ENCODE results near the gene DLGAP4.

DLGAP4 gene

DNA sequence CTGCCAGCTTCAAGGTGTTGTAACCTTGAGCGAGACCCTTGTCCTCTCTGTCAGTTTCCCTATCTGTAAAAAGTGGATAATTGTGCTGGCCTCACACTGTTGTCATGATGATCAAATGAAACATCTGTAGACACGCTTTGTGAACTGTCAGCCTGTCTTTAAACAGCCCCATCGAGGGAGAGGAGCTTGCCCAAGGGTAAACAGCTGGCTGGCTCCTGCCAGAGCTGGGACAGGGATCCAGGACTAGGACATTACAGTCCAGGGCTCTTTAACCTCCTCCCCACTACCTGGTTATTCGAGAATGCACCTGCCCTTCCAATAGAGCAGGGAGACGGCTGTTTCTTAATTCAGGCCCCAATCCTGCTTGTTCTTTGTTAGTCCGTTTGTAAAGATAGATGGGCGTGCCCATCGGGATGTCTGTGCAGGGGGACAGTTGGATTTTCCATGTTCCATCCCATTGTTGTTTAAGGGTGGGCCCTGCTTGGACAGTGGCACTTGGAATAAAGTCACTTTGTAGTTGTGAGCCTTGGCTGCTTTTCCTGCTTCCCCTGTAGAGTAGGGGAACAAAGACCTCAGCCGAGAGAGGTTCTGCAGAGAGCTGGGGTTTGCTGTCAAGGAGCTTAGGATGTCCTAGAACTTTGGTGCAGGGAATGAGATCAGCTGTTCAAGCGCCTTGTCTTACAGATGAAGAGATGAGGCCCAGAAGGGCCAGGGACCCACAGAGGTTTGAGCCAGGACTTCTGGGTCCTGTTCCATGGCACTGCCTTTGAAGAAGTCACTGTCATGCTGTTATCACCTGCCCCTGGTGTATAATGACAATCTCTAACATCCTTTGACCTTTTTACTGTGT, 157.3 kb downstream of the DLGAP4 start:
- DNase-seq = no peak
- Histone ChIP-seq H3K27ac (ENCODE audit: low read length) (no peak overlapping the region), H3K9me3 (replicated peaks; ENCODE audit: insufficient read depth, low read length) (no peaks in the 10 kb centered on the region), H3K27me3 (replicated peaks; ENCODE audit: insufficient read depth, low read length) (no peaks in the 10 kb centered on the region), H3K36me3 (replicated peaks; ENCODE audit: insufficient read depth, low read length) (no peaks in the 10 kb centered on the region), H3K9ac (ENCODE audit: low read length) (no peak overlapping the region), H3K4me1 (ENCODE audit: low read length) (peaks cover 53% of the 10 kb centered on the region), H3K4me2 (ENCODE audit: low read depth, low read length) (0 out of 2 replicates have a peak overlapping the region, but pooled peaks have one; percentile 98), H4K20me1 (ENCODE audit: insufficient read depth, low read length) (no peaks in the 10 kb centered on the region), H2AFZ (ENCODE audit: low read length) (no peak overlapping the region), H3K79me2 (ENCODE audit: low read length) (peaks cover 26% of the 10 kb centered on the region), H3K9me2 (replicated peaks; ENCODE audit: insufficient read depth, low read length) (no peaks in the 10 kb centered on the region), H3F3A (ENCODE audit: insufficient read depth, low read length) (peaks cover 6% of the 10 kb centered on the region; the same call in 1 of the 2 replicates), H3K4me3 (ENCODE audit: low read length) (no peak overlapping the region)
- TF ChIP-seq, protein P1, sequence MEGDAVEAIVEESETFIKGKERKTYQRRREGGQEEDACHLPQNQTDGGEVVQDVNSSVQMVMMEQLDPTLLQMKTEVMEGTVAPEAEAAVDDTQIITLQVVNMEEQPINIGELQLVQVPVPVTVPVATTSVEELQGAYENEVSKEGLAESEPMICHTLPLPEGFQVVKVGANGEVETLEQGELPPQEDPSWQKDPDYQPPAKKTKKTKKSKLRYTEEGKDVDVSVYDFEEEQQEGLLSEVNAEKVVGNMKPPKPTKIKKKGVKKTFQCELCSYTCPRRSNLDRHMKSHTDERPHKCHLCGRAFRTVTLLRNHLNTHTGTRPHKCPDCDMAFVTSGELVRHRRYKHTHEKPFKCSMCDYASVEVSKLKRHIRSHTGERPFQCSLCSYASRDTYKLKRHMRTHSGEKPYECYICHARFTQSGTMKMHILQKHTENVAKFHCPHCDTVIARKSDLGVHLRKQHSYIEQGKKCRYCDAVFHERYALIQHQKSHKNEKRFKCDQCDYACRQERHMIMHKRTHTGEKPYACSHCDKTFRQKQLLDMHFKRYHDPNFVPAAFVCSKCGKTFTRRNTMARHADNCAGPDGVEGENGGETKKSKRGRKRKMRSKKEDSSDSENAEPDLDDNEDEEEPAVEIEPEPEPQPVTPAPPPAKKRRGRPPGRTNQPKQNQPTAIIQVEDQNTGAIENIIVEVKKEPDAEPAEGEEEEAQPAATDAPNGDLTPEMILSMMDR (IDR thresholded peaks at IDR 0.05; ENCODE audit: low read length) = no peak

DNA sequence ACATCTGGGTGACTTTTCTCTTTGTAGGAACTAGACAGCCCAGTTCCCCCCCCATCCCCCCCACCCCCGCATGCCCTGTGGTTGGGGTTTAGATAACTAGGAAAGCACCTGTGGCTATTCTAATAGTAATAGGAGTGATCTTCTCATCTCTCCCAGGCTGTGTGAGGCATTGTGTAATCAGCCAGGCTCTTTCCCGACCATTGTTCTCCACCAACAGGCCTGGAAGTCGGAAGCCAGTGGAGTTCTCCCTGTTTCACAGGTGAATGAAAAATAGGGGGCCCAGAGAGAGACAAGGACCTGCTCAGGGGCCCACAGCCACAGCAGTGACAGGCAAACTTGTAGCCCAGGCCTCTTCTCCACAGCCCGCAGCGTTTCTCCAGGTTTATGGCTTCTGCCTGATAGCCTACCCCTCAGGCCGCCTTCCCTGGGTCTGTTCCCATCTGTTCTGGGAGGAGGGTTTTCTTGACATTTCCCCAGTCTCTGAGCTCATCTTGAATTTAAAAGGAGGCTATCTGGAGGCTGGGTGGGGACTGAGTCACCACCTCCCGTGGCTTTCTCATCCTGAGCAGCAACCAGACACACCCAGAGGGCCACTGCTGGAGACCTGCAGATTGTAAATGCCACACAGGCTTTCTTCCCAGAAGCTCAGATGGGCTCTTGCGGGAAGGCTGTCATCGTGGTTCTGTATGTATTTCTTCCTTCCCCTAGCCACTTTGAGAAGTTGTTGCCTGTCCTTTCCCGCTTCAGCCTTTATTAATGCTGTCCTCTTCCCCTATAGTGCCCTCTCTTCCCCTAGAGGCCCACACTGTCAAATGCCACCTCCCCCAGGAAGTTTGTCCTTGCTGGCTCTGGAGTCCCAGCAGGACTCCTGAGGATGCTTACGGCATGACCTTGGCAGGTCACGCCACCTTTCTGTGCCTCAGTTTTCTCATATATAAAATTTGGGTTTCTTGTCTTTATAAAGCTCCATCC, 159.3 kb downstream of the DLGAP4 start:
- Histone ChIP-seq H3K4me2 (ENCODE audit: low read depth, low read length) (peak overlapping the region; percentile 15; the same call in 1 of the 2 replicates), H2AFZ (ENCODE audit: low read length) (no peak overlapping the region), H3K27me3 (replicated peaks; ENCODE audit: insufficient read depth, low read length) (no peaks in the 10 kb centered on the region), H3K4me1 (ENCODE audit: low read length) (peaks cover 54% of the 10 kb centered on the region), H3F3A (ENCODE audit: insufficient read depth, low read length) (peaks cover 6% of the 10 kb centered on the region; the same call in 1 of the 2 replicates), H3K9me3 (replicated peaks; ENCODE audit: insufficient read depth, low read length) (no peaks in the 10 kb centered on the region), H3K9me2 (replicated peaks; ENCODE audit: insufficient read depth, low read length) (no peaks in the 10 kb centered on the region), H4K20me1 (ENCODE audit: insufficient read depth, low read length) (no peaks in the 10 kb centered on the region), H3K9ac (ENCODE audit: low read length) (no peak overlapping the region), H3K4me3 (ENCODE audit: low read length) (no peak overlapping the region), H3K27ac (ENCODE audit: low read length) (no peak overlapping the region), H3K36me3 (replicated peaks; ENCODE audit: insufficient read depth, low read length) (no peaks in the 10 kb centered on the region), H3K79me2 (ENCODE audit: low read length) (peaks cover 29% of the 10 kb centered on the region)
- DNase-seq = peak; percentile 23
- TF ChIP-seq EZH2 (optimal IDR thresholded peaks at IDR 0.05; ENCODE audit: low read depth, low read length) = no peak
- TF ChIP-seq EZH2phosphoT487 (IDR thresholded peaks at IDR 0.05; ENCODE audit: low read length) = no peak
- TF ChIP-seq, protein P1 (IDR thresholded peaks at IDR 0.05; ENCODE audit: low read length) = no peak

DNA sequence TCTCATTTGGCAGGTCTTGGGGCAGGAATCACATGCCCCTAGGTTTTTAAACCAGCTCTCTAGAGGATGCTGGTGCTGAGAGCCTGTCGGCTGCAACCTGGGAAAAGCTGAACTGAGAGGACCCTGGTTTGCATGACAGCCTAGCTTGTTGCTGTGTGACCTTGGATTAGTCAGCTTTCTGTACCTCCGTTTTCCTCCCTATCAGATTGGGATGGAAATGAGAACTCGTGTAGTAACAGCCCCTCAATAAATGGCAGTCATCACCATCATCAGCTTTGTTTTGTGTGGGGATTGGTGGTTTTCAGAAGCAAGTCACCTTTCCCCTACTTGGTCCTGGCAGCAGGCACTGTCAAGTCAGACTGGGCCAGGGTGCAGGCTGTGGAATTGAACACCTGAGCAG, 159.9 kb downstream of the DLGAP4 start:
- no peak overlapping the region for H3K27ac ChIP-seq (ENCODE audit: low read length)
- H3K4me3 ChIP-seq (ENCODE audit: low read length) = no peak overlapping the region
- no peak overlapping the region for H2AFZ ChIP-seq (ENCODE audit: low read length)
- no peak overlapping the region for H3K9ac ChIP-seq (ENCODE audit: low read length)
- no peak for DNase-seq
- H3K9me2 ChIP-seq (replicated peaks; ENCODE audit: insufficient read depth, low read length) = no peaks in the 10 kb centered on the region
- peaks cover 29% of the 10 kb centered on the region for H3K79me2 ChIP-seq (ENCODE audit: low read length)
- no peaks in the 10 kb centered on the region for H4K20me1 ChIP-seq (ENCODE audit: insufficient read depth, low read length)
- H3K4me2 ChIP-seq (ENCODE audit: low read depth, low read length) = no peak overlapping the region
- H3K36me3 ChIP-seq (replicated peaks; ENCODE audit: insufficient read depth, low read length) = no peaks in the 10 kb centered on the region
- TF ChIP-seq EZH2phosphoT487 (IDR thresholded peaks at IDR 0.05; ENCODE audit: low read length) (no peak), EZH2 (optimal IDR thresholded peaks at IDR 0.05; ENCODE audit: low read depth, low read length) (no peak)
- TF ChIP-seq, protein P1 (IDR thresholded peaks at IDR 0.05; ENCODE audit: low read length) = no peak
- H3K9me3 ChIP-seq (replicated peaks; ENCODE audit: insufficient read depth, low read length) = no peaks in the 10 kb centered on the region
- peaks cover 6% of the 10 kb centered on the region; the same call in 1 of the 2 replicates for H3F3A ChIP-seq (ENCODE audit: insufficient read depth, low read length)
- H3K27me3 ChIP-seq (replicated peaks; ENCODE audit: insufficient read depth, low read length) = no peaks in the 10 kb centered on the region
- peaks cover 48% of the 10 kb centered on the region for H3K4me1 ChIP-seq (ENCODE audit: low read length)
